ENCODE results near the gene CELF3.

Gene CELF3

DNA sequence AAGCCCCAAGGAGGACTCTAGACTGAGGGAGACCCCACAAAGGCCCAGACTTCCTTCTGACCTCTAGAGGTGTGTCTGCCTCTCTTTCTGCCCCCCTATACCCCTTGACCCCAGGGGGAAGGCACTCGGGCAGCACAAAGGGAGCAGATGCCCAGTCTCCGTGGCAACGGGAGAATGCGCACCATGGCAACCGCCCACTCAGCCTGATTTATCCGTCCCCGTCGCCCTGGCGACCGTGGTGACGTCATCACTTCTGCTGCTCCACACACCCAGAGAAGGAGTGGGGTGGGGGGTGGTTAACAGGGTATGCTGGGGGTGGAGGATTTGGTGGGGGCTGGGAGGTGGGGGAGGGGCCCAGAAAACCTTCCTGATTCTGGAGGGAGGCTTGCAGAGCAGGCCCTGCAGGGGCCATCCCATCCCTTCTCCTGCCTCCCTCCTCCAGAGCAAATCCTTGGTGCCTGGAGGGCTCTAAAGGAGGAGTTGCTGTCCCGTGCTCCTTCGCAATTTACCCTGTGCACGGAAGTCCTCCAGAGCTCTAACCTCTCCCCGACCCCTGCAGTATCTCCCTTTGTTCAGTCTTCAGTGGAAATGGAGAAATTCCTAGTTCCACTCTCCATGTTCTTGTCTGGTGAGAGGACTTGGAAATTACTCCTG lies 6.3 kb downstream of the CELF3 start:
- Histone ChIP-seq H3K27me3 (ENCODE audit: insufficient read depth, poor library complexity, severe bottlenecking) (peaks cover 4% of the 10 kb centered on the region), H3K27ac (replicated peaks) (no peak overlapping the region), H3K4me3 (replicated peaks; ENCODE audit: insufficient read depth, low read length) (no peak overlapping the region)
- TF ChIP-seq POLR2AphosphoS5 (IDR thresholded peaks at IDR 0.05; ENCODE audit: low read depth) (no peak), GABPA (IDR thresholded peaks at IDR 0.05; ENCODE audit: low read depth) (no peak), SPI1 (IDR thresholded peaks at IDR 0.05; ENCODE audit: borderline replicate concordance, low read depth) (no peak)
- TF ChIP-seq, protein P1, sequence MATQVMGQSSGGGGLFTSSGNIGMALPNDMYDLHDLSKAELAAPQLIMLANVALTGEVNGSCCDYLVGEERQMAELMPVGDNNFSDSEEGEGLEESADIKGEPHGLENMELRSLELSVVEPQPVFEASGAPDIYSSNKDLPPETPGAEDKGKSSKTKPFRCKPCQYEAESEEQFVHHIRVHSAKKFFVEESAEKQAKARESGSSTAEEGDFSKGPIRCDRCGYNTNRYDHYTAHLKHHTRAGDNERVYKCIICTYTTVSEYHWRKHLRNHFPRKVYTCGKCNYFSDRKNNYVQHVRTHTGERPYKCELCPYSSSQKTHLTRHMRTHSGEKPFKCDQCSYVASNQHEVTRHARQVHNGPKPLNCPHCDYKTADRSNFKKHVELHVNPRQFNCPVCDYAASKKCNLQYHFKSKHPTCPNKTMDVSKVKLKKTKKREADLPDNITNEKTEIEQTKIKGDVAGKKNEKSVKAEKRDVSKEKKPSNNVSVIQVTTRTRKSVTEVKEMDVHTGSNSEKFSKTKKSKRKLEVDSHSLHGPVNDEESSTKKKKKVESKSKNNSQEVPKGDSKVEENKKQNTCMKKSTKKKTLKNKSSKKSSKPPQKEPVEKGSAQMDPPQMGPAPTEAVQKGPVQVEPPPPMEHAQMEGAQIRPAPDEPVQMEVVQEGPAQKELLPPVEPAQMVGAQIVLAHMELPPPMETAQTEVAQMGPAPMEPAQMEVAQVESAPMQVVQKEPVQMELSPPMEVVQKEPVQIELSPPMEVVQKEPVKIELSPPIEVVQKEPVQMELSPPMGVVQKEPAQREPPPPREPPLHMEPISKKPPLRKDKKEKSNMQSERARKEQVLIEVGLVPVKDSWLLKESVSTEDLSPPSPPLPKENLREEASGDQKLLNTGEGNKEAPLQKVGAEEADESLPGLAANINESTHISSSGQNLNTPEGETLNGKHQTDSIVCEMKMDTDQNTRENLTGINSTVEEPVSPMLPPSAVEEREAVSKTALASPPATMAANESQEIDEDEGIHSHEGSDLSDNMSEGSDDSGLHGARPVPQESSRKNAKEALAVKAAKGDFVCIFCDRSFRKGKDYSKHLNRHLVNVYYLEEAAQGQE (IDR thresholded peaks at IDR 0.05; ENCODE audit: insufficient replicate concordance, low read depth): no peak
- TF ChIP-seq, protein P2, sequence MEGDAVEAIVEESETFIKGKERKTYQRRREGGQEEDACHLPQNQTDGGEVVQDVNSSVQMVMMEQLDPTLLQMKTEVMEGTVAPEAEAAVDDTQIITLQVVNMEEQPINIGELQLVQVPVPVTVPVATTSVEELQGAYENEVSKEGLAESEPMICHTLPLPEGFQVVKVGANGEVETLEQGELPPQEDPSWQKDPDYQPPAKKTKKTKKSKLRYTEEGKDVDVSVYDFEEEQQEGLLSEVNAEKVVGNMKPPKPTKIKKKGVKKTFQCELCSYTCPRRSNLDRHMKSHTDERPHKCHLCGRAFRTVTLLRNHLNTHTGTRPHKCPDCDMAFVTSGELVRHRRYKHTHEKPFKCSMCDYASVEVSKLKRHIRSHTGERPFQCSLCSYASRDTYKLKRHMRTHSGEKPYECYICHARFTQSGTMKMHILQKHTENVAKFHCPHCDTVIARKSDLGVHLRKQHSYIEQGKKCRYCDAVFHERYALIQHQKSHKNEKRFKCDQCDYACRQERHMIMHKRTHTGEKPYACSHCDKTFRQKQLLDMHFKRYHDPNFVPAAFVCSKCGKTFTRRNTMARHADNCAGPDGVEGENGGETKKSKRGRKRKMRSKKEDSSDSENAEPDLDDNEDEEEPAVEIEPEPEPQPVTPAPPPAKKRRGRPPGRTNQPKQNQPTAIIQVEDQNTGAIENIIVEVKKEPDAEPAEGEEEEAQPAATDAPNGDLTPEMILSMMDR (IDR thresholded peaks at IDR 0.05; ENCODE audit: insufficient read depth, low read length): no peak
- no peak for DNase-seq (ENCODE audit: low read depth in 1 of 2, low spot score in 1 of 2)

DNA sequence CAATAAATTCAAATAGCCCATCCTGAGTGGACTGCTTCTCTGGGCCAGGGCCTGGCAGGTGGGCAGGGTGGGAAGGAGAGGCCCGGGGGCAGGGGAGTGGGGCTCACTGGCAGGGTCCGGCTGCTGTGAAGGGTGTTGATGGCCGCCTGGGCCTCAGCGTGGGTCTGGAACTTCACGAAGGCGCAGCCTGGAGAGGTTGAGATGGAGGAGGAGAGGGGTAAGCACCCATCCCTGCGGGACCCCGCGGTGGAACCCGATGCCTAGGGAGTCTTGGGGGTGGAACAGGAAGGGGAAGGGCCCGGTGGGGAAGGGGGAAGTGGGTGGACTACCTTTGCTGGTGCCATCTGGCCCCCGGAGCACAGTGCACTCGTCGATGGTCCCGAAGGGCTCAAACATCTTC lies 7.7 kb downstream of the CELF3 start:
- DNase-seq (ENCODE audit: low read depth in 1 of 2, low spot score in 1 of 2): no peak
- TF ChIP-seq GABPA (IDR thresholded peaks at IDR 0.05; ENCODE audit: low read depth) (no peak), POLR2AphosphoS5 (IDR thresholded peaks at IDR 0.05; ENCODE audit: low read depth) (no peak), SPI1 (IDR thresholded peaks at IDR 0.05; ENCODE audit: borderline replicate concordance, low read depth) (no peak)
- TF ChIP-seq, protein P1 (IDR thresholded peaks at IDR 0.05; ENCODE audit: insufficient replicate concordance, low read depth): no peak
- TF ChIP-seq, protein P2 (IDR thresholded peaks at IDR 0.05; ENCODE audit: insufficient read depth, low read length): no peak
- Histone ChIP-seq H3K27me3 (ENCODE audit: insufficient read depth, poor library complexity, severe bottlenecking) (no peaks in the 10 kb centered on the region), H3K27ac (replicated peaks) (no peak overlapping the region), H3K4me3 (replicated peaks; ENCODE audit: insufficient read depth, low read length) (no peak overlapping the region)

DNA sequence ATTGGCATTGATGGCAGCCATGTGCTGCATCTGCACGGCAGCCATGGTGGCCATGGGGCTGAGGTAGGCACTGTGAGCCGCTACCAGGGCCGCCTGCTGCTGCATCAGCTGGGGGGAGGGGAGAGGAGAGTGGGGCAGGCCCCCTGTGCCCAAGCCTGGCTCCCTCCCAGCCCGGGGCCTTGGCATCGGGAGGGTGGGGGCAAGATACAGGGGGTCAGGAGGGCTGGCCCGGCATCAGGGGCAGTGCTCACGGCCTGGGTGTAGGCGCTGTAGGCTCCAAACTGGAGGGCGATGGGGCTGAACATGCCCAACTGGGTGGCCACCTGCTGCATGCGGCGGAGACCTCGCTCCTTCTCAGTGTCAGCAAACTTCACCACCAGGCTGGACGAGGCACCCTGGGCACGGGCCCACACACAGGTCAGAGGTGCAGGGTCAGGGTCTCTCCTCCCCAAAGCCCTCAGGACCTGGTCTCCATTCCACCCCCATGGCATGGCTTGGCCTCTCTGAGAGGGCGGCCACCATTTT lies 9.0 kb downstream of the CELF3 start:
- no peaks in the 10 kb centered on the region for H3K27me3 ChIP-seq (ENCODE audit: insufficient read depth, poor library complexity, severe bottlenecking)
- no peak overlapping the region for H3K4me3 ChIP-seq (replicated peaks; ENCODE audit: insufficient read depth, low read length)
- TF ChIP-seq POLR2AphosphoS5 (IDR thresholded peaks at IDR 0.05; ENCODE audit: low read depth): no peak
- TF ChIP-seq, protein P1 (IDR thresholded peaks at IDR 0.05; ENCODE audit: insufficient replicate concordance, low read depth): no peak
- TF ChIP-seq, protein P2 (IDR thresholded peaks at IDR 0.05; ENCODE audit: insufficient read depth, low read length): no peak
- no peak for TF ChIP-seq GABPA (IDR thresholded peaks at IDR 0.05; ENCODE audit: low read depth)
- no peak for TF ChIP-seq SPI1 (IDR thresholded peaks at IDR 0.05; ENCODE audit: borderline replicate concordance, low read depth)
- no peak for DNase-seq (ENCODE audit: low read depth in 1 of 2, low spot score in 1 of 2)
- no peak overlapping the region for H3K27ac ChIP-seq (replicated peaks)

Data from HL-60 (cell line).